ENCODE results near the gene RFX3. TPM values are rescaled to one million over a fixed set of nuclear protein-coding genes. Genes with fewer than 3 reads are reported as not detected.
A peak's percentile ranks its signal among the peaks of the same experiment; 100 is the strongest.

Gene RFX3
- total RNA-seq, 1 donor = 1.4 TPM

DNA sequence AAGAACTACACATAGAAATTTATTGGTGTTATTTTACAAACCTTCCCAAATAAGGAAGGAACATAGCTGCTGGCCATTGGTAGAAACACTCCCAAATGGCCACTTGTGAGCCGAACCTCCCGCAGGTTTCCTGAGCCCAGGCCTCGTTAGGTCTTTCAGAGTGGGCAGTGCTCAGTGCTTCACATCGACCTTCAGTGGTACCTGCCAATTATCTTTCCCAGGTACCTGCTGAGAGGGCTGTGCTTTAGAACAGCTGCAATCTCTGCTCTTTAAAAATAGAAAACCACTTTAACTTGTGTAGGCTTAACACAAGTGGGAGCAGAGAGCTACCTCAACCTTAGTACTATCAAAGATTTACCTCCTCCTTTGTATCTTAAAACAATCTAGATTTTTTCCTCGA is 334.1 kb downstream of the RFX3 start:
- Histone ChIP-seq H3K4me2 (ENCODE audit: insufficient read depth, low read length) (no peak overlapping the region), H3K79me2 (ENCODE audit: insufficient read depth, low read length) (no peaks in the 10 kb centered on the region), H3K4me3 (ENCODE audit: insufficient read depth, low read length) (no peak overlapping the region), H3K36me3 (ENCODE audit: insufficient read depth, low read length) (no peaks in the 10 kb centered on the region), H4K20me1 (ENCODE audit: insufficient read depth, low read length) (no peaks in the 10 kb centered on the region), H3K9me3 (ENCODE audit: low read depth, low read length) (no peaks in the 10 kb centered on the region), H3K27me3 (ENCODE audit: insufficient read depth, low read length) (peaks cover 4% of the 10 kb centered on the region), H2AFZ (ENCODE audit: low read length) (no peak overlapping the region), H3K27ac (ENCODE audit: low read depth, low read length) (no peak overlapping the region), H3K4me1 (ENCODE audit: insufficient read depth, low read length) (no peaks in the 10 kb centered on the region)
- no peak for TF ChIP-seq CTCF (IDR thresholded peaks at IDR 0.05; ENCODE audit: extremely low read depth, low read depth, low read length)
- no peak for DNase-seq (ENCODE audit: insufficient read length, low spot score, missing footprints)

DNA sequence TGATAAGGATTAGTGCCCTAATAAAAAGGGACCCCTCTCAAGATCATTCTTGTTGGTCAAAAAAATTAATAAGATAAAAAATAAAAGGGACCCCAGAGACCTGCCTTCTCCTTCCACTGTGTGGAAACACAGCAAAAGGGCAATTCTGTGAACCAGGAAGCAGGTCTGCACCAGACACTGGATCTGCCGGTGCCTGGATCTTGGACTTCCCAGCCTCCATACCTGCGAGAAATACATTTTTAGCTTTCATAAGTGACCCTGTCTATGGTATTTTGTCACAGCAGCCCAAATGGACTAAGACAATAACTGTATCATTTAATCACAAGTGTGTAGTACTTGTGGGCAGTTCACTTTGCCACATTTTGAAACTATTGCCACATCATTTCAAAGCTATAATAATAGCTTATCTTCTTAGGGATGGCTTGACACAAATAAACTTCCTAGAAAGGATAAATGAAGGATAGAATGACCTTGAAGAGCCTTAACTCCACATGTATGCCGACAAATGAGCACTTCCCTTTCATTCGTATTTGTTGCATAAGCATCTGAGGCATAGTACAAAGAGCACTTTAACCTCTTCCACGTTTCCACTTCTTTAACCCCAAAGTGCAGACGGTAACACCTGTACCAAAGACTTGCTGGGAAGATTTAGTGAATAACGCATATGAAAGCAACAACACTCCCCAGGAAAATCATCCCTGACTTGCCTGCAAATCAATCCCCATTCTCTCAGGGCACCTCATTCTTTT is 336.5 kb downstream of the RFX3 start:
- H3K4me3 ChIP-seq (ENCODE audit: insufficient read depth, low read length) = no peak overlapping the region
- H2AFZ ChIP-seq (ENCODE audit: low read length) = no peak overlapping the region
- no peaks in the 10 kb centered on the region for H3K79me2 ChIP-seq (ENCODE audit: insufficient read depth, low read length)
- H3K9me3 ChIP-seq (ENCODE audit: low read depth, low read length) = no peaks in the 10 kb centered on the region
- H3K4me2 ChIP-seq (ENCODE audit: insufficient read depth, low read length) = no peak overlapping the region
- no peak for DNase-seq (ENCODE audit: insufficient read length, low spot score, missing footprints)
- TF ChIP-seq CTCF (IDR thresholded peaks at IDR 0.05; ENCODE audit: extremely low read depth, low read depth, low read length) = no peak
- no peak overlapping the region for H3K27ac ChIP-seq (ENCODE audit: low read depth, low read length)
- H4K20me1 ChIP-seq (ENCODE audit: insufficient read depth, low read length) = no peaks in the 10 kb centered on the region
- no peaks in the 10 kb centered on the region for H3K36me3 ChIP-seq (ENCODE audit: insufficient read depth, low read length)
- H3K27me3 ChIP-seq (ENCODE audit: insufficient read depth, low read length) = peaks cover 4% of the 10 kb centered on the region
- no peaks in the 10 kb centered on the region for H3K4me1 ChIP-seq (ENCODE audit: insufficient read depth, low read length)

DNA sequence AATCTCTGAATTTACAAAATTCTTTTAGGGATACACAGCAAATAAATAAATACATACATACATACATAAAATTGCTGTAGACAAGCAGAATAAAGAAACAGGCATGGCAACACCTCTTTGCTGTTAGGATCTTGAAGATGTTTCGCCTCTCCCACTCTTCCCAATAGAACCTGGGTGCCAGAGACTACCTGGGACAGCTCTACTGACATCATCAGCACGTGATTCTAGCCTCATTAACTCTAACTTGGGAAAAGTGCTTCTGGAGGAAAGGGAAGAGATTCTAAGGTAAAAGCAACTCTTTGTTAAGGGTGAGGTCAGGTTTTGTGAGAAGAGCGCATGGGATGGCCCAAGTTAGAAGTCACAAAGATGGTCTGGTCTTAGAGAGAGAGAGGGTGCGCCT is 339.1 kb downstream of the RFX3 start:
- Histone ChIP-seq H3K36me3 (ENCODE audit: insufficient read depth, low read length) (no peaks in the 10 kb centered on the region), H4K20me1 (ENCODE audit: insufficient read depth, low read length) (no peaks in the 10 kb centered on the region), H3K27ac (ENCODE audit: low read depth, low read length) (no peak overlapping the region), H3K4me3 (ENCODE audit: insufficient read depth, low read length) (no peak overlapping the region), H3K9me3 (ENCODE audit: low read depth, low read length) (no peaks in the 10 kb centered on the region), H2AFZ (ENCODE audit: low read length) (no peak overlapping the region), H3K27me3 (ENCODE audit: insufficient read depth, low read length) (peaks cover 11% of the 10 kb centered on the region), H3K79me2 (ENCODE audit: insufficient read depth, low read length) (no peaks in the 10 kb centered on the region), H3K4me1 (ENCODE audit: insufficient read depth, low read length) (no peaks in the 10 kb centered on the region), H3K4me2 (ENCODE audit: insufficient read depth, low read length) (no peak overlapping the region)
- no peak for TF ChIP-seq CTCF (IDR thresholded peaks at IDR 0.05; ENCODE audit: extremely low read depth, low read depth, low read length)
- no peak for DNase-seq (ENCODE audit: insufficient read length, low spot score, missing footprints)

- no peaks in the 10 kb centered on the region for H3K79me2 ChIP-seq (ENCODE audit: insufficient read depth, low read length)
- H3K27me3 ChIP-seq (ENCODE audit: insufficient read depth, low read length) = peaks cover 32% of the 10 kb centered on the region
- no peak for DNase-seq (ENCODE audit: insufficient read length, low spot score, missing footprints)
- no peak overlapping the region for H3K27ac ChIP-seq (ENCODE audit: low read depth, low read length)
- H4K20me1 ChIP-seq (ENCODE audit: insufficient read depth, low read length) = no peaks in the 10 kb centered on the region
- H3K4me2 ChIP-seq (ENCODE audit: insufficient read depth, low read length) = peak overlapping the region; percentile 43
- no peaks in the 10 kb centered on the region for H3K9me3 ChIP-seq (ENCODE audit: low read depth, low read length)
- no peaks in the 10 kb centered on the region for H3K36me3 ChIP-seq (ENCODE audit: insufficient read depth, low read length)
- no peak for TF ChIP-seq CTCF (IDR thresholded peaks at IDR 0.05; ENCODE audit: extremely low read depth, low read depth, low read length)
- H3K4me1 ChIP-seq (ENCODE audit: insufficient read depth, low read length) = no peaks in the 10 kb centered on the region
- no peak overlapping the region for H3K4me3 ChIP-seq (ENCODE audit: insufficient read depth, low read length)
- H2AFZ ChIP-seq (ENCODE audit: low read length) = no peak overlapping the region
Observed at GRCh38 chr9:3181049-3181953, 344.5 kb downstream of the RFX3 start.

Data from osteoblast (primary cell).